IMR-90 (cell line): ENCODE results near the gene DGKZ. TPM values are rescaled to one million over a fixed set of nuclear protein-coding genes. Genes with fewer than 3 reads are reported as not detected.

Experiments
- ATAC-seq: fragments of 200-7000 bp; cut with Tn5 transposase; 2 replicates; pipeline ENCODE4 v1.9.1; 2020; ENCODE audit warnings: low read depth, mild to moderate bottlenecking, moderate library complexity
- BruUV-seq: library from RNA; stranded (reverse); fragments of 400-500 nt; replicated peaks from 2 replicates; lab custom pipeline; 2021; lab: Mats Ljungman, UMichigan
- CTCF ChIA-PET: fragments of 300-600 bp; formaldehyde crosslinking; extraction: SDS; loops from one replicate; lab custom pipeline; 2021; ENCODE audit warnings: antibody characterized with exemption; lab: Yijun Ruan, JAX
- POLR2A ChIA-PET: fragments of 300-600 bp; sonication (Branson Sonifier 250); formaldehyde crosslinking; loops from one replicate; lab custom pipeline; 2022; ENCODE audit warnings: antibody characterized with exemption; ENCODE audit not compliant: unreplicated experiment; lab: Charles Lee
- DNase-seq: peaks from one replicate; pipeline ENCODE4 v3.0.0; 2013
- H2AFZ ChIP-seq: replicated peaks from 2 replicates; pipeline ENCODE3; 2013; ENCODE audit warnings: low read length, mild to moderate bottlenecking; ENCODE audit not compliant: poor library complexity
- H2AK5ac ChIP-seq: 2 replicates; pipeline ENCODE4 v1.6.1; 2013; ENCODE audit warnings: low read depth, low read length, inconsistent platforms
- H2AK9ac ChIP-seq: replicated peaks from 2 replicates; pipeline ENCODE3; 2013; ENCODE audit warnings: mild to moderate bottlenecking, low read depth, low read length, moderate library complexity; ENCODE audit not compliant: poor library complexity
- H2BK120ac ChIP-seq: 2 replicates; pipeline ENCODE4 v1.6.1; 2013; ENCODE audit warnings: low read depth, low read length, inconsistent platforms
- H2BK15ac ChIP-seq: 3 replicates; pipeline ENCODE4 v1.6.1; 2013; ENCODE audit warnings: low read depth, low read length, inconsistent platforms
- H2BK20ac ChIP-seq: 2 replicates; pipeline ENCODE4 v1.6.1; 2013; ENCODE audit warnings: low read depth, mild to moderate bottlenecking, inconsistent platforms, low read length, moderate library complexity
- H2BK5ac ChIP-seq: 2 replicates; pipeline ENCODE4 v1.6.1; 2013; ENCODE audit warnings: mild to moderate bottlenecking, low read depth, low read length, inconsistent platforms; ENCODE audit not compliant: poor library complexity, severe bottlenecking
- H3K14ac ChIP-seq: replicated peaks from 2 replicates; pipeline ENCODE4 v1.6.1; 2013; ENCODE audit warnings: low read depth, low read length, inconsistent platforms
- H3K18ac ChIP-seq: 2 replicates; pipeline ENCODE4 v1.6.1; 2013; ENCODE audit warnings: low read depth, low read length, control low read depth
- H3K23ac ChIP-seq: 2 replicates; pipeline ENCODE4 v1.6.1; 2013; ENCODE audit warnings: low read depth, low read length, inconsistent platforms
- H3K27ac ChIP-seq: 2 replicates; pipeline ENCODE4 v1.5.1; 2013; ENCODE audit warnings: mild to moderate bottlenecking, control low read depth, low read length; ENCODE audit not compliant: insufficient read depth
- H3K27me3 ChIP-seq: 2 replicates; pipeline ENCODE4 v1.6.1; 2013; ENCODE audit warnings: low read length; ENCODE audit not compliant: control insufficient read depth, insufficient read depth
- H3K36me3 ChIP-seq: 2 replicates; pipeline ENCODE4 v1.6.1; 2013; ENCODE audit warnings: low read length, mixed read lengths; ENCODE audit not compliant: control insufficient read depth, insufficient read depth
- H3K4ac ChIP-seq: 2 replicates; pipeline ENCODE4 v1.6.1; 2013; ENCODE audit warnings: low read depth, low read length, inconsistent platforms
- H3K4me1 ChIP-seq: 2 replicates; pipeline ENCODE4 v1.6.1; 2013; ENCODE audit warnings: low read length, mixed read lengths; ENCODE audit not compliant: control insufficient read depth, insufficient read depth
- H3K4me2 ChIP-seq: 2 replicates; pipeline ENCODE4 v1.6.1; 2013; ENCODE audit warnings: low read depth, mild to moderate bottlenecking, control low read depth, low read length, moderate library complexity
- H3K4me3 ChIP-seq: 2 replicates; pipeline ENCODE4 v1.5.1; 2013; ENCODE audit warnings: low read depth, mild to moderate bottlenecking, control low read depth, low read length, moderate library complexity; ENCODE audit not compliant: insufficient read depth
- H3K56ac ChIP-seq: 2 replicates; pipeline ENCODE4 v1.6.1; 2013; ENCODE audit warnings: low read length, inconsistent platforms; ENCODE audit not compliant: insufficient read depth; ENCODE audit errors: extremely low read depth
- H3K79me1 ChIP-seq, 2 experiments: 2 replicates each; pipeline ENCODE4 v1.6.1; 2013; ENCODE audit warnings: low read length in 2 of 2, inconsistent platforms in 1 of 2, low read depth in 1 of 2
- H3K9ac ChIP-seq: 2 replicates; pipeline ENCODE4 v1.6.1; 2013; ENCODE audit warnings: low read depth, low read length, control low read depth
- H3K9me1 ChIP-seq: 2 replicates; pipeline ENCODE4 v1.6.1; 2013; ENCODE audit warnings: low read length, inconsistent platforms; ENCODE audit not compliant: insufficient read depth
- H3K9me3 ChIP-seq: 2 replicates; pipeline ENCODE4 v1.6.1; 2013; ENCODE audit warnings: low read length; ENCODE audit not compliant: control insufficient read depth, insufficient read depth
- H4K20me1 ChIP-seq: 2 replicates; pipeline ENCODE4 v1.6.1; 2013; ENCODE audit warnings: low read length, inconsistent platforms; ENCODE audit not compliant: insufficient read depth
- H4K5ac ChIP-seq: 2 replicates; pipeline ENCODE4 v1.6.1; 2013; ENCODE audit warnings: mild to moderate bottlenecking, low read depth, low read length, control low read depth
- H4K8ac ChIP-seq, 2 experiments: 2 replicates each; pipeline ENCODE4 v1.6.1; 2013; ENCODE audit warnings: low read depth in 2 of 2, low read length in 2 of 2, control low read depth in 1 of 2, inconsistent platforms in 1 of 2
- H4K91ac ChIP-seq: 2 replicates; pipeline ENCODE4 v1.6.1; 2013; ENCODE audit warnings: low read depth, low read length, inconsistent platforms; ENCODE audit not compliant: insufficient read depth
- BHLHE40 ChIP-seq: fragments of 150-350 bp; IDR thresholded peaks from 2 replicates; pipeline ENCODE4 v1.6.1; 2016; ENCODE audit warnings: mild to moderate bottlenecking, low read depth, low read length
- CEBPB ChIP-seq: IDR thresholded peaks from 2 replicates; pipeline ENCODE4 v1.6.1; 2012; ENCODE audit warnings: low read depth, low read length, improper control_type of control experiment
- CHD1 ChIP-seq: IDR thresholded peaks from 2 replicates; pipeline ENCODE4 v1.6.1; 2012; ENCODE audit warnings: low read depth, low read length, improper control_type of control experiment
- ELK1 ChIP-seq: fragments of 150-350 bp; IDR thresholded peaks from 2 replicates; pipeline ENCODE4 v1.6.1; 2016; ENCODE audit warnings: low read depth, mild to moderate bottlenecking, low read length, moderate library complexity, borderline replicate concordance
- FOS ChIP-seq: fragments of 150-350 bp; IDR thresholded peaks from 2 replicates; pipeline ENCODE4 v1.6.1; 2016; ENCODE audit warnings: low read depth, low read length
- MAFK ChIP-seq: IDR thresholded peaks from 2 replicates; pipeline ENCODE4 v1.6.1; 2012; ENCODE audit warnings: low read depth, low read length, improper control_type of control experiment
- MAZ ChIP-seq: IDR thresholded peaks from 2 replicates; pipeline ENCODE4 v1.6.1; 2012; ENCODE audit warnings: low read depth, mild to moderate bottlenecking, low read length, improper control_type of control experiment, moderate library complexity, borderline replicate concordance
- MXI1 ChIP-seq: IDR thresholded peaks from 2 replicates; pipeline ENCODE4 v1.6.1; 2012; ENCODE audit warnings: low read depth, mild to moderate bottlenecking, low read length, moderate library complexity, borderline replicate concordance
- NFE2L2 ChIP-seq: fragments of 150-350 bp; IDR thresholded peaks from 2 replicates; pipeline ENCODE4 v1.6.1; 2016; ENCODE audit warnings: low read depth, mild to moderate bottlenecking, low read length
- POLR2A ChIP-seq: IDR thresholded peaks from 2 replicates; pipeline ENCODE4 v1.6.1; 2012; ENCODE audit warnings: mild to moderate bottlenecking, low read depth, low read length
- RAD21 ChIP-seq: IDR thresholded peaks from 2 replicates; pipeline ENCODE4 v1.6.1; 2012; ENCODE audit warnings: low read length, improper control_type of control experiment
- RCOR1 ChIP-seq: IDR thresholded peaks from 2 replicates; pipeline ENCODE4 v1.6.1; 2012; ENCODE audit warnings: mild to moderate bottlenecking, low read length, improper control_type of control experiment; ENCODE audit not compliant: insufficient replicate concordance
- RFX5 ChIP-seq: IDR thresholded peaks from 2 replicates; pipeline ENCODE4 v1.8.0; 2012; ENCODE audit warnings: low read depth, mild to moderate bottlenecking, low read length, moderate library complexity
- SMC3 ChIP-seq: fragments of 150-350 bp; IDR thresholded peaks from 2 replicates; pipeline ENCODE4 v1.6.1; 2016; ENCODE audit warnings: low read depth, mild to moderate bottlenecking, antibody characterized with exemption, low read length, moderate library complexity
- USF2 ChIP-seq: fragments of 150-350 bp; IDR thresholded peaks from 2 replicates; pipeline ENCODE4 v1.6.1; 2017; ENCODE audit warnings: mild to moderate bottlenecking, antibody characterized with exemption, low read length, low read depth
- WGBS, 2 experiments: methylation state at CpG; one replicate each; pipeline versions ENCODE4 v1.1.5 to v1.1.7; 2013; ENCODE audit warnings: missing lambda C conversion rate in 2 of 2; ENCODE audit not compliant: insufficient read length in 1 of 2; ENCODE audit errors: extremely low coverage in 2 of 2; 5-methylcytosine and 5-hydroxymethylcytosine counted together
- dilution Hi-C: fragments of 300-500 bp; cut with HindIII; formaldehyde crosslinking; loops from one replicate; pipeline ENCODE4 v1.14.3; 2018; ENCODE audit warnings: low sequenced_read_pairs; ENCODE audit not compliant: unreplicated experiment
- in situ Hi-C: fragments of 300-500 bp; cut with MboI; formaldehyde crosslinking; loops from 3 replicates; pipeline ENCODE4 v1.14.3; 2019; ENCODE audit warnings: low sequenced_read_pairs, inconsistent platforms, mixed read lengths
- intact Hi-C: fragments of 100-400 bp; cut with micrococcal nuclease; formaldehyde crosslinking; loops from 2 replicates; pipeline ENCODE4 v1.10.0; 2022
- polyA plus RNA-seq, 3 experiments: library from polyadenylated mRNA; depleted of rRNA; stranded (reverse); fragments of >200 nt; gene quantifications; 2 replicates each; pipeline ENCODE4 v1.2.3, GENCODE V29; 2012; ENCODE audit warnings: low replicate concordance in 1 of 3
- total RNA-seq: library from RNA; depleted of rRNA; stranded (reverse); fragments of >200 nt; gene quantifications from 2 replicates; pipeline ENCODE4 v1.2.3, GENCODE V29; 2012
- TF ChIP-seq, protein P1 (sequence below): conservative IDR thresholded peaks from 2 replicates; pipeline ENCODE4 v1.5.1; 2012; ENCODE audit warnings: mild to moderate bottlenecking, low read depth, low read length, improper control_type of control experiment

The DGKZ gene
- total and polyA plus RNA-seq, 2 of the 4 experiments (the other 2 are of a cell fraction), result 46.8 to 62.0 TPM

DNA sequence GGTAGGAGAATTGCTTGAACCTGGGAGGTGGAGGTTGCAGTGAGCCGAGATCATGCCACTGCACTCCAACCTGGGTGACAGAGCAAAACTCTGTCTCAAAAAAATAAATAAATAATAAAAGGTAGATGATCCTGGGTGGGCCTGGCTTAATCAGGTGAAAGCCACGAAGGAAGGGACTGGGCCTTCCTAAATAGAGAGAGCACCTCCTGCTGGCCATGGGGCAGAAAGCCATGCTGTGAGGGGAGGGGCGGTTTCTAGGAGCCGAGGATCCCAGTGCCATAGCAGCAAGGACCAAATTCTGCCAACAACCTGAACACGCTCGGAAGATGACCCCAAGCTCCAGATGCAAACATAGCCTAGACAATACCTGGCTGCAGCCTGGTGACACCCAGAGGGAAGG, 24.5 kb upstream of the DGKZ start:
- no peaks in the 10 kb centered on the region for H3K4me1 ChIP-seq
- no peaks in the 10 kb centered on the region for H3K27me3 ChIP-seq
- peaks cover 53% of the 10 kb centered on the region for H3K36me3 ChIP-seq
- no peak overlapping the region for H2BK15ac ChIP-seq
- intact Hi-C loops (no loop called here), in situ Hi-C loops (loop anchor here (10.0 to 25.0 kb wide), 2 partner anchors 210 to 348 kb away; partner anchors contain the start of gene PHF21A), dilution Hi-C loops (no loop called here)
- DNase-seq, result peak; percentile 35
- no peak overlapping the region for H3K56ac ChIP-seq
- H3K23ac ChIP-seq, result no peak overlapping the region
- WGBS, 2 experiments, result no CpG with 5 or more reads among the region's 6 CpGs
- TF ChIP-seq USF2 (no peak), MAZ (peak; percentile 59; the same call in 1 of the 2 replicates), RFX5 (no peak), MXI1 (no peak), CEBPB (no peak), MAFK (no peak), CHD1 (no peak), NFE2L2 (no peak), RCOR1 (no peak), ELK1 (no peak), RAD21 (peak; percentile 37; the same call in 1 of the 2 replicates), FOS (no peak), BHLHE40 (no peak), POLR2A (no peak), SMC3 (peak; percentile 23)
- TF ChIP-seq, protein P1, sequence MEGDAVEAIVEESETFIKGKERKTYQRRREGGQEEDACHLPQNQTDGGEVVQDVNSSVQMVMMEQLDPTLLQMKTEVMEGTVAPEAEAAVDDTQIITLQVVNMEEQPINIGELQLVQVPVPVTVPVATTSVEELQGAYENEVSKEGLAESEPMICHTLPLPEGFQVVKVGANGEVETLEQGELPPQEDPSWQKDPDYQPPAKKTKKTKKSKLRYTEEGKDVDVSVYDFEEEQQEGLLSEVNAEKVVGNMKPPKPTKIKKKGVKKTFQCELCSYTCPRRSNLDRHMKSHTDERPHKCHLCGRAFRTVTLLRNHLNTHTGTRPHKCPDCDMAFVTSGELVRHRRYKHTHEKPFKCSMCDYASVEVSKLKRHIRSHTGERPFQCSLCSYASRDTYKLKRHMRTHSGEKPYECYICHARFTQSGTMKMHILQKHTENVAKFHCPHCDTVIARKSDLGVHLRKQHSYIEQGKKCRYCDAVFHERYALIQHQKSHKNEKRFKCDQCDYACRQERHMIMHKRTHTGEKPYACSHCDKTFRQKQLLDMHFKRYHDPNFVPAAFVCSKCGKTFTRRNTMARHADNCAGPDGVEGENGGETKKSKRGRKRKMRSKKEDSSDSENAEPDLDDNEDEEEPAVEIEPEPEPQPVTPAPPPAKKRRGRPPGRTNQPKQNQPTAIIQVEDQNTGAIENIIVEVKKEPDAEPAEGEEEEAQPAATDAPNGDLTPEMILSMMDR, result peak; percentile 50
- H2BK20ac ChIP-seq, result no peak overlapping the region
- H4K91ac ChIP-seq, result no peak overlapping the region
- no peaks in the 10 kb centered on the region for H3K9me3 ChIP-seq
- H3K4ac ChIP-seq, result no peak overlapping the region
- no peak overlapping the region for H3K14ac ChIP-seq
- peaks cover 3 to 23% of the 10 kb centered on the region in 2 experiments; a peak in 3 of 4 replicates for H3K79me1 ChIP-seq
- no peak overlapping the region for H2AFZ ChIP-seq
- H4K20me1 ChIP-seq, result peaks cover 28% of the 10 kb centered on the region
- no peak overlapping the region for H3K4me3 ChIP-seq
- H3K9me1 ChIP-seq, result peaks cover 9% of the 10 kb centered on the region; the same call in 1 of the 2 replicates
- ATAC-seq, result no peak
- no peak overlapping the region for H2BK5ac ChIP-seq
- no peak overlapping the region for H4K8ac ChIP-seq
- ChIA-PET POLR2A (interaction anchor here (0.7 kb wide), 1 partner anchor 45 kb away, joined by 4 read pairs; no protein-coding TSS in a partner anchor), CTCF (interaction anchor here (0.7 kb wide), 1 partner anchor 225 kb away, joined by 3 read pairs; no protein-coding TSS in a partner anchor)
- no TSS peak for BruUV-seq
- no peak overlapping the region for H2AK5ac ChIP-seq
- H3K18ac ChIP-seq, result no peak overlapping the region
- H3K9ac ChIP-seq, result no peak overlapping the region
- H3K27ac ChIP-seq, result no peak overlapping the region
- peak overlapping the region; percentile 84 for H2AK9ac ChIP-seq
- H2BK120ac ChIP-seq, result no peak overlapping the region
- H3K4me2 ChIP-seq, result no peak overlapping the region
- H4K5ac ChIP-seq, result no peak overlapping the region
